HG03039 (cell line): ENCODE results near the gene SYCE1.

ENCODE experiments used
- ATAC-seq: cut with Tn5 transposase; IDR thresholded peaks from one replicate; pipeline ENCODE4 v1.9.1; 2021; ENCODE audit warnings: mild to moderate bottlenecking, moderate library complexity; ENCODE audit not compliant: unreplicated experiment

SYCE1 gene

GRCh38 chr10:133516057-133516456, 49.3 kb downstream of the SYCE1 start:
- no peak for ATAC-seq

- no peak for ATAC-seq
These were observed 49.9 kb downstream of the SYCE1 start for GRCh38 chr10:133515471-133515870.

GRCh38 chr10:133511907-133512528, 53.4 kb downstream of the SYCE1 start:
- ATAC-seq, result no peak

- no peak for ATAC-seq
These were observed 54.0 kb downstream of the SYCE1 start for GRCh38 chr10:133511408-133511807.

- ATAC-seq, result no peak
These were observed 55.7 kb downstream of the SYCE1 start for GRCh38 chr10:133509700-133510099.
